ENCODE data around the gene RCVRN. TPM values are rescaled to one million over a fixed set of nuclear protein-coding genes. Genes with fewer than 3 reads are reported as not detected.

Gene RCVRN
- total and polyA plus RNA-seq, 2 of the 4 experiments (the other 2 are of a cell fraction) = not detected

GRCh38 chr17:9908649-9909042 lies 3.6 kb upstream of the RCVRN start:
- ChIA-PET CTCF (interaction anchor here (0.6 to 1.3 kb wide), 3 partner anchors 20 to 180 kb away, joined by 4 to 5 read pairs (median 4); no protein-coding TSS in a partner anchor), POLR2A (ENCODE audit: unreplicated experiment) (interaction anchor here (0.6 kb wide), 1 partner anchor 312 kb away, joined by 5 read pairs; no protein-coding TSS in a partner anchor)

More at GRCh38 chr17:9908649-9909042, 3.6 kb upstream of the RCVRN start:
- DNase-seq = no peak
- no TSS peak for BruUV-seq (replicated peaks)
- H3K4me3 ChIP-seq (ENCODE audit: insufficient read depth, low read depth, low read length) = no peak overlapping the region
- no CpG with 5 or more reads among the region's 7 CpGs for WGBS, 2 experiments (ENCODE audit: extremely low coverage in 2 of 2, insufficient read length in 1 of 2)
- dilution Hi-C loops (cut with HindIII; ENCODE audit: low sequenced_read_pairs, unreplicated experiment) (no loop called here), intact Hi-C loops (cut with micrococcal nuclease) (no loop called here), in situ Hi-C loops (cut with MboI; ENCODE audit: low sequenced_read_pairs) (no loop called here)
- no peak overlapping the region for H2AK9ac ChIP-seq (replicated peaks; ENCODE audit: low read depth, low read length, poor library complexity)
- peak overlapping the region; percentile 49; the same call in 1 of the 2 replicates for H2BK20ac ChIP-seq (ENCODE audit: low read depth, low read length)
- no peak overlapping the region for H3K23ac ChIP-seq (ENCODE audit: low read depth, low read length)
- peak overlapping the region; percentile 52; the same call in 1 of the 2 replicates for H4K91ac ChIP-seq (ENCODE audit: insufficient read depth, low read depth, low read length)
- no peak overlapping the region for H2AFZ ChIP-seq (replicated peaks; ENCODE audit: low read length, poor library complexity)
- H3K36me3 ChIP-seq (ENCODE audit: control insufficient read depth, insufficient read depth, low read length) = no peaks in the 10 kb centered on the region
- peak overlapping the region; percentile 72; the same call in 1 of the 2 replicates for H2AK5ac ChIP-seq (ENCODE audit: low read depth, low read length)
- H3K18ac ChIP-seq (ENCODE audit: low read depth, low read length) = peak overlapping the region; percentile 90
- peak overlapping the region in 1 of 2 experiments; percentile 19; a peak in 2 of 4 replicates for H4K8ac ChIP-seq (ENCODE audit: low read depth in 2 of 2, low read length in 2 of 2)
- H2BK15ac ChIP-seq (ENCODE audit: low read depth, low read length) = no peak overlapping the region
- H4K20me1 ChIP-seq (ENCODE audit: insufficient read depth, low read length) = no peaks in the 10 kb centered on the region
- H3K9ac ChIP-seq (ENCODE audit: low read depth, low read length) = no peak overlapping the region; the same call in 1 of the 2 replicates
- no peak for ATAC-seq (ENCODE audit: low read depth)
- H3K27me3 ChIP-seq (ENCODE audit: control insufficient read depth, insufficient read depth, low read length) = no peaks in the 10 kb centered on the region
- H3K4ac ChIP-seq (ENCODE audit: low read depth, low read length) = peak overlapping the region; percentile 80
- peaks cover 23% of the 10 kb centered on the region for H3K4me1 ChIP-seq (ENCODE audit: control insufficient read depth, insufficient read depth, low read length)
- H3K9me1 ChIP-seq (ENCODE audit: insufficient read depth, low read length) = no peaks in the 10 kb centered on the region; the same call in 1 of the 2 replicates
- TF ChIP-seq NFE2L2 (IDR thresholded peaks at IDR 0.05; ENCODE audit: low read depth, low read length) (no peak), MAZ (IDR thresholded peaks at IDR 0.05; ENCODE audit: borderline replicate concordance, low read depth, low read length) (no peak), RAD21 (IDR thresholded peaks at IDR 0.05; ENCODE audit: low read length) (no peak), SMC3 (IDR thresholded peaks at IDR 0.05; ENCODE audit: low read depth, low read length) (no peak), CTCF (conservative IDR thresholded peaks at IDR 0.05; ENCODE audit: low read depth, low read length) (no peak), USF2 (IDR thresholded peaks at IDR 0.05; ENCODE audit: low read depth, low read length) (no peak), BHLHE40 (IDR thresholded peaks at IDR 0.05; ENCODE audit: low read depth, low read length) (no peak), CHD1 (IDR thresholded peaks at IDR 0.05; ENCODE audit: low read depth, low read length) (no peak), MAFK (IDR thresholded peaks at IDR 0.05; ENCODE audit: low read depth, low read length) (no peak), FOS (IDR thresholded peaks at IDR 0.05; ENCODE audit: low read depth, low read length) (no peak), POLR2A (IDR thresholded peaks at IDR 0.05; ENCODE audit: low read depth, low read length) (no peak), ELK1 (IDR thresholded peaks at IDR 0.05; ENCODE audit: borderline replicate concordance, low read depth, low read length) (no peak), RFX5 (IDR thresholded peaks at IDR 0.05; ENCODE audit: low read depth, low read length) (no peak), CEBPB (IDR thresholded peaks at IDR 0.05; ENCODE audit: low read depth, low read length) (no peak), MXI1 (IDR thresholded peaks at IDR 0.05; ENCODE audit: borderline replicate concordance, low read depth, low read length) (no peak), RCOR1 (IDR thresholded peaks at IDR 0.05; ENCODE audit: insufficient replicate concordance, low read length) (no peak)
- no peak overlapping the region for H3K56ac ChIP-seq (ENCODE audit: extremely low read depth, insufficient read depth, low read length)
- peak overlapping the region; percentile 28 for H2BK5ac ChIP-seq (ENCODE audit: low read depth, low read length, poor library complexity, severe bottlenecking)
- no peaks in the 10 kb centered on the region for H3K9me3 ChIP-seq (ENCODE audit: control insufficient read depth, insufficient read depth, low read length)
- peak overlapping the region; percentile 87 for H4K5ac ChIP-seq (ENCODE audit: low read depth, low read length)
- peak overlapping the region; percentile 46; the same call in 1 of the 2 replicates for H3K4me2 ChIP-seq (ENCODE audit: low read depth, low read length)
- H3K79me1 ChIP-seq (ENCODE audit: low read depth in 1 of 2, low read length in 2 of 2) = no peaks in the 10 kb centered on the region
- peak overlapping the region; percentile 79; the same call in 1 of the 2 replicates for H3K27ac ChIP-seq (ENCODE audit: insufficient read depth, low read length)
- 0 out of 2 replicates have a peak overlapping the region, but pooled peaks have one; percentile 31 for H3K14ac ChIP-seq (replicated peaks; ENCODE audit: low read depth, low read length)
- peak overlapping the region; percentile 84 for H2BK120ac ChIP-seq (ENCODE audit: low read depth, low read length)

All from IMR-90 (cell line).